ENCODE data around the gene KANK3.

KANK3 gene

GRCh38 chr19:8325454-8325853 lies 17.6 kb downstream of the KANK3 start:
- TF ChIP-seq EZH2phosphoT487 (IDR thresholded peaks at IDR 0.05; ENCODE audit: borderline replicate concordance) (no peak), CTCF (conservative IDR thresholded peaks at IDR 0.05; ENCODE audit: low read length) (no peak)
- H3F3A ChIP-seq (ENCODE audit: low read depth), result no peaks in the 10 kb centered on the region
- no peaks in the 10 kb centered on the region for H3K36me3 ChIP-seq (ENCODE audit: insufficient read depth, low read length)

GRCh38 chr19:8324186-8325050 lies 18.6 kb downstream of the KANK3 start:
- Histone ChIP-seq H3F3A (ENCODE audit: low read depth) (no peaks in the 10 kb centered on the region), H3K4me1 (ENCODE audit: insufficient read depth, low read length, poor library complexity, severe bottlenecking) (peaks cover 29% of the 10 kb centered on the region), H3K9me3 (ENCODE audit: insufficient read depth, low read depth, low read length) (no peaks in the 10 kb centered on the region), H3K4me3 (ENCODE audit: low read length, poor library complexity, severe bottlenecking) (no peak overlapping the region), H3K27me3 (ENCODE audit: insufficient read depth, low read length, poor library complexity, severe bottlenecking) (no peaks in the 10 kb centered on the region), H4K20me1 (ENCODE audit: insufficient read depth, low read length, poor library complexity, severe bottlenecking) (peaks cover 27% of the 10 kb centered on the region), H3K79me2 (ENCODE audit: insufficient read depth, low read length) (peaks cover 47% of the 10 kb centered on the region), H3K4me2 (ENCODE audit: low read depth, low read length, poor library complexity, severe bottlenecking) (peak overlapping the region; percentile 97), H3K36me3 (ENCODE audit: insufficient read depth, low read length) (no peaks in the 10 kb centered on the region), H3K9me2 (replicated peaks; ENCODE audit: low read depth, low read length) (no peaks in the 10 kb centered on the region), H2AFZ (ENCODE audit: low read length) (no peak overlapping the region), H3K9ac (ENCODE audit: low read depth, low read length, poor library complexity, severe bottlenecking) (peak overlapping the region; percentile 99)
- TF ChIP-seq CTCF (conservative IDR thresholded peaks at IDR 0.05; ENCODE audit: low read length) (peak; percentile 49), EZH2phosphoT487 (IDR thresholded peaks at IDR 0.05; ENCODE audit: borderline replicate concordance) (no peak)

More at GRCh38 chr19:8325454-8325853, 17.6 kb downstream of the KANK3 start:
- Histone ChIP-seq H3K9me3 (ENCODE audit: insufficient read depth, low read depth, low read length) (no peaks in the 10 kb centered on the region), H4K20me1 (ENCODE audit: insufficient read depth, low read length, poor library complexity, severe bottlenecking) (peaks cover 27% of the 10 kb centered on the region), H3K4me1 (ENCODE audit: insufficient read depth, low read length, poor library complexity, severe bottlenecking) (peaks cover 22% of the 10 kb centered on the region), H3K79me2 (ENCODE audit: insufficient read depth, low read length) (peaks cover 37% of the 10 kb centered on the region), H3K9me2 (replicated peaks; ENCODE audit: low read depth, low read length) (no peaks in the 10 kb centered on the region), H3K4me3 (ENCODE audit: low read length, poor library complexity, severe bottlenecking) (no peak overlapping the region), H3K27me3 (ENCODE audit: insufficient read depth, low read length, poor library complexity, severe bottlenecking) (no peaks in the 10 kb centered on the region), H3K9ac (ENCODE audit: low read depth, low read length, poor library complexity, severe bottlenecking) (no peak overlapping the region), H2AFZ (ENCODE audit: low read length) (no peak overlapping the region), H3K4me2 (ENCODE audit: low read depth, low read length, poor library complexity, severe bottlenecking) (no peak overlapping the region)

GRCh38 chr19:8323781-8324185 lies 19.3 kb downstream of the KANK3 start:
- Histone ChIP-seq H3F3A (ENCODE audit: low read depth) (no peaks in the 10 kb centered on the region), H3K9me2 (replicated peaks; ENCODE audit: low read depth, low read length) (no peaks in the 10 kb centered on the region), H3K9me3 (ENCODE audit: insufficient read depth, low read depth, low read length) (no peaks in the 10 kb centered on the region), H2AFZ (ENCODE audit: low read length) (no peak overlapping the region), H3K79me2 (ENCODE audit: insufficient read depth, low read length) (peaks cover 47% of the 10 kb centered on the region), H3K4me2 (ENCODE audit: low read depth, low read length, poor library complexity, severe bottlenecking) (peak overlapping the region; percentile 97), H3K4me1 (ENCODE audit: insufficient read depth, low read length, poor library complexity, severe bottlenecking) (peaks cover 32% of the 10 kb centered on the region), H4K20me1 (ENCODE audit: insufficient read depth, low read length, poor library complexity, severe bottlenecking) (peaks cover 27% of the 10 kb centered on the region), H3K4me3 (ENCODE audit: low read length, poor library complexity, severe bottlenecking) (peak overlapping the region; percentile 94), H3K9ac (ENCODE audit: low read depth, low read length, poor library complexity, severe bottlenecking) (peak overlapping the region; percentile 99), H3K36me3 (ENCODE audit: insufficient read depth, low read length) (no peaks in the 10 kb centered on the region), H3K27me3 (ENCODE audit: insufficient read depth, low read length, poor library complexity, severe bottlenecking) (no peaks in the 10 kb centered on the region)
- TF ChIP-seq EZH2phosphoT487 (IDR thresholded peaks at IDR 0.05; ENCODE audit: borderline replicate concordance) (no peak), CTCF (conservative IDR thresholded peaks at IDR 0.05; ENCODE audit: low read length) (no peak)

Data from Loucy (cell line).